Measurements from ENCODE around the gene LBX1.

LBX1 gene

GRCh38 chr10:101235766-101236165, 6.5 kb upstream of the LBX1 start:
- no peak for DNase-seq (ENCODE audit: low read depth)
- no peak for TF ChIP-seq CTCF (conservative IDR thresholded peaks at IDR 0.05; ENCODE audit: low read depth, low read length)
- no peak overlapping the region for H3K4me3 ChIP-seq (ENCODE audit: low read length)

- DNase-seq (ENCODE audit: low read depth): no peak
- no peak for TF ChIP-seq CTCF (conservative IDR thresholded peaks at IDR 0.05; ENCODE audit: low read depth, low read length)
- no peak overlapping the region for H3K4me3 ChIP-seq (ENCODE audit: low read length)
These were observed 5.1 kb upstream of the LBX1 start for GRCh38 chr10:101234333-101234732.

GRCh38 chr10:101233863-101234262, 4.6 kb upstream of the LBX1 start:
- no peak for TF ChIP-seq CTCF (conservative IDR thresholded peaks at IDR 0.05; ENCODE audit: low read depth, low read length)

GRCh38 chr10:101233443-101233842, 4.2 kb upstream of the LBX1 start:
- no peak overlapping the region for H3K4me3 ChIP-seq (ENCODE audit: low read length)
- TF ChIP-seq CTCF (conservative IDR thresholded peaks at IDR 0.05; ENCODE audit: low read depth, low read length): no peak
- no peak for DNase-seq (ENCODE audit: low read depth)

More at GRCh38 chr10:101233863-101234262, 4.6 kb upstream of the LBX1 start:
- DNase-seq (ENCODE audit: low read depth): no peak
- H3K4me3 ChIP-seq (ENCODE audit: low read length): no peak overlapping the region

- no peak for DNase-seq (ENCODE audit: low read depth)
- TF ChIP-seq CTCF (conservative IDR thresholded peaks at IDR 0.05; ENCODE audit: low read depth, low read length): no peak
- H3K4me3 ChIP-seq (ENCODE audit: low read length): no peak overlapping the region
These were observed 2.8 kb upstream of the LBX1 start for GRCh38 chr10:101231912-101232689.

GRCh38 chr10:101231092-101231491, 1.8 kb upstream of the LBX1 start:
- no peak overlapping the region for H3K4me3 ChIP-seq (ENCODE audit: low read length)
- no peak for TF ChIP-seq CTCF (conservative IDR thresholded peaks at IDR 0.05; ENCODE audit: low read depth, low read length)
- no peak for DNase-seq (ENCODE audit: low read depth)
